Activated CD4-positive, alpha-beta memory T cell treated with anti-CD3 and anti-CD28 coated beads for 36 hours (primary cell): ENCODE results near the gene CCR3. TPM values are rescaled to one million over a fixed set of nuclear protein-coding genes. Genes with fewer than 3 reads are reported as not detected.
"Not testable (repeated sequence)": the region's sequence is repeated elsewhere in the genome, so short reads cannot be mapped to it uniquely, and the experiment has no call there.

ENCODE experiments used
- CTCF ChIA-PET: fragments of 350-600 bp; sonication (Branson Sonifier 250); formaldehyde crosslinking; loops from one replicate; lab custom pipeline; 2021; ENCODE audit warnings: antibody characterized with exemption, inconsistent platforms; lab: Charles Lee
- POLR2A ChIA-PET: fragments of 350-600 bp; sonication (Branson Sonifier 250); formaldehyde crosslinking; loops from one replicate; lab custom pipeline; 2021; ENCODE audit warnings: antibody characterized with exemption; lab: Charles Lee
- DNase-seq: peaks from one replicate; pipeline ENCODE4 v3.0.0-alpha.2; 2020
- H3K27ac Mint-ChIP-seq: one replicate; pipeline ENCODE4 v1.8.0; 2021; ENCODE audit warnings: mixed read lengths
- H3K27me3 Mint-ChIP-seq: one replicate; pipeline ENCODE4 v1.8.0; 2021; ENCODE audit warnings: mixed read lengths
- H3K36me3 Mint-ChIP-seq: one replicate; pipeline ENCODE4 v1.8.0; 2021; ENCODE audit warnings: mixed read lengths
- H3K4me1 Mint-ChIP-seq: one replicate; pipeline ENCODE4 v1.8.0; 2021; ENCODE audit warnings: low read depth, mixed read lengths
- H3K4me3 Mint-ChIP-seq: one replicate; pipeline ENCODE4 v1.8.0; 2021; ENCODE audit warnings: mild to moderate bottlenecking, mixed read lengths
- H3K9me3 Mint-ChIP-seq: one replicate; pipeline ENCODE4 v1.8.0; 2021; ENCODE audit warnings: mixed read lengths
- intact Hi-C: fragments of 100-400 bp; cut with micrococcal nuclease; formaldehyde crosslinking; loops from one replicate; pipeline ENCODE4 v1.15.1; 2023
- total RNA-seq, 2 experiments: library from RNA; stranded (reverse); gene quantifications; one replicate each; pipeline ENCODE4 v1.2.3, GENCODE V29; 2021

CCR3 gene
- total RNA-seq, 2 experiments from 2014 or later: not detected

DNA sequence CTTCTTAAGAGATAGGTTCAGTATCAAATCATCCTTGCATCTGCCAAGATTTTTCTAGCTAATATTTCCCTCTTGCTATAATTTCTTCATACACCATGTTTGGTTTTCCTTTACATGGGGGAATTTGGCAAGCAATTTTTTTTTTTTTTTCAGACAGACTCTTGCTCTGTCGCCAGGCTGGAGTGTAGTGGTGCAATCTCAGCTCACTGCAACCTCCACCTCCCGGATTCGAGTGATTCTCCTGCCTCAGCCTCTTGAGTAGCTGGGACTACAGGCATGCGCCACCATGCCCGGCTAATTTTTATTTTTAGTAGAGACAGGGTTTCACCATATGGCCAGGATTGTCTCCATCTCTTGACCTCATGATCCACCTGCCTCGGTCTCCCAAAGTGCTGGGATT, 34.7 kb upstream of the CCR3 start:
- H3K27ac Mint-ChIP-seq, H3K36me3 Mint-ChIP-seq, H3K4me3 Mint-ChIP-seq, H3K9me3 Mint-ChIP-seq, DNase-seq, H3K27me3 Mint-ChIP-seq: not testable (repeated sequence)
- ChIA-PET POLR2A (interaction anchor here (0.9 to 2.6 kb wide), 6 partner anchors 9 to 162 kb away, joined by 3 to 14 read pairs (median 5); partner anchors contain the start of gene CCR5), CTCF (interaction anchor here (0.6 to 3.9 kb wide), 20 partner anchors 10 to 344 kb away, joined by 3 to 19 read pairs (median 4); partner anchors contain the start of gene CCR5)
- H3K4me1 Mint-ChIP-seq: peaks cover 17% of the 10 kb centered on the region
- intact Hi-C loops: loop anchor here (5.0 kb wide), 1 partner anchor 60 kb away; no protein-coding TSS in a partner anchor

- H3K4me1 Mint-ChIP-seq: peaks cover 17% of the 10 kb centered on the region
- ChIA-PET CTCF (interaction anchor here (0.7 to 3.9 kb wide), 21 partner anchors 9 to 281 kb away, joined by 3 to 19 read pairs (median 4); partner anchors contain the start of gene CCR5), POLR2A (interaction anchor here (0.9 to 2.6 kb wide), 6 partner anchors 10 to 265 kb away, joined by 3 to 14 read pairs (median 4); partner anchors contain the start of genes CCR5 and CXCR6)
- intact Hi-C loops: loop anchor here (1.0 to 5.0 kb wide), 4 partner anchors 59 to 162 kb away; partner anchors contain the start of gene CCR5
- no peak within 1 kb of the TSS for H3K4me3 Mint-ChIP-seq
- H3K27ac Mint-ChIP-seq: peak within 1 kb of the TSS; percentile 64
- no peaks in the 10 kb centered on the region for H3K36me3 Mint-ChIP-seq
- DNase-seq: peak; percentile 81
- peaks cover 1% of the 10 kb centered on the region for H3K27me3 Mint-ChIP-seq
- H3K9me3 Mint-ChIP-seq: no peaks in the 10 kb centered on the region
Observed at GRCh38 chr3:46208167-46208704, 34.0 kb upstream of the CCR3 start, which contains the start of gene CCR1. Gene CCR1 (minus strand): TSS chr3:46208313. CDS start chr3:46204313, 4,000 bp downstream.

DNA sequence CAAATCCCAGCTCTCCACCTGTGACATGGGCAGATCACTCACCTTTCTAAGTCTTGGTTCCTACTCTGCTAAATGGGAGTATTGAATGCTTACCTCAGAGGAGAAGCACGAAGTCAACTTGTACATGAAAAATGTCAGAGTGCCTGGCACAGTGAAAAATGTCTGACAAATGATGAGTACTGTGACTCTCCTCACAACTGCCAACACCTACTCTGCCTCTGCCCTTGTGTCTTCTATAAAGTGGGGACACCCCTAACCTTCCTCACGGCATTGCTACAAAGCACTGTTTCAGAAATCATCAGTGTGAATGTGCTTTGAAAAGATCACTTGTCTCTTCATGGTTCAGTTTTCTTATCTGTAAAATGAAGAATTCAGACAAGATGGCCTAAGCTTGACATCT, 33.2 kb upstream of the CCR3 start:
- H3K9me3 Mint-ChIP-seq: no peaks in the 10 kb centered on the region
- intact Hi-C loops: loop anchor here (2.0 to 5.0 kb wide), 2 partner anchors 58 to 112 kb away; no protein-coding TSS in a partner anchor
- ChIA-PET CTCF (interaction anchor here (0.8 to 3.9 kb wide), 15 partner anchors 8 to 280 kb away, joined by 3 to 19 read pairs (median 5); partner anchors contain the start of gene CCR5), POLR2A (interaction anchor here (1.0 to 2.6 kb wide), 4 partner anchors 76 to 266 kb away, joined by 4 to 14 read pairs (median 4); partner anchors contain the start of genes CCR5 and CXCR6)
- H3K36me3 Mint-ChIP-seq: no peaks in the 10 kb centered on the region
- H3K27me3 Mint-ChIP-seq: peaks cover 1% of the 10 kb centered on the region
- H3K4me3 Mint-ChIP-seq: no peak overlapping the region
- no peak overlapping the region for H3K27ac Mint-ChIP-seq
- no peak for DNase-seq
- peaks cover 17% of the 10 kb centered on the region for H3K4me1 Mint-ChIP-seq

DNA sequence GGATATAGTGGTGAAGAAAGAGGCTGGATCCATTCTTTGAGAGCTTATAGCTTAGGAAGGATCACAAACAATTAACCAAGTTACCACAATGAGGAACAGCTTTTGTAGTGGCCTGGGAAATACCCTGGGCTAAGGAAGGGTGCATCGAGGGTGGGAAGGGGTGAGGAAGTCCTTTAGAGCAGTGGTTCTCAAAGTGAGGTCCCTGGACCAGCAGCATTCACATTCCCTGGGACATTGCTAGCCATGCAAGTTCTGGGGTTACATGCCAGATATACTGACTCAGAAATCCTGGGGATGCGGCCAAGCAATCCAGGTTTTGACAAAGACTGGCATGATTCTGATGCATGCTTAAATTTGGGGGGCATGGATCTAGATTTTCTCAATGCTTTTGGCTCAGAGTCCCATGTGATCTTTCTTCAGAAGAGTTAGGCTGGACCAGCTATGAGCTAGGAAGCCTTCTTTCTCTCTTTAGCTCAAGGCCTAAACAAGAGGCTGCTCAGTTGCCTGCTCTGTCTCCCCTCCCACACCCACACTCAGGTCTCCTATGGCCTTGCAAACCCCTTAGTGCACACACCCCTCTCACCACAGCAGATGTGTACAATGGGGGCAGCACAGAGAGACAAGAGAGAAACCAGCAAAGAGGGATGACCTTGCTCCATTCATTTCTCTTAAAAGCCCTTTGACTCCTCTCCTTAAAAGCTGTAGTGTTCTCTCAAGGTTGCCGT, 32.4 kb upstream of the CCR3 start:
- ChIA-PET POLR2A (no interaction called here), CTCF (interaction anchor here (0.7 to 3.9 kb wide), 6 partner anchors 67 to 168 kb away, joined by 3 to 19 read pairs (median 4); partner anchors contain the start of gene CCR5)
- intact Hi-C loops: loop anchor here (2.0 to 5.0 kb wide), 2 partner anchors 57 to 113 kb away; no protein-coding TSS in a partner anchor
- no peaks in the 10 kb centered on the region for H3K9me3 Mint-ChIP-seq
- H3K4me3 Mint-ChIP-seq: no peak overlapping the region
- H3K36me3 Mint-ChIP-seq: no peaks in the 10 kb centered on the region
- peaks cover 17% of the 10 kb centered on the region for H3K4me1 Mint-ChIP-seq
- no peak for DNase-seq
- H3K27me3 Mint-ChIP-seq: peaks cover 1% of the 10 kb centered on the region
- no peak overlapping the region for H3K27ac Mint-ChIP-seq

- H3K36me3 Mint-ChIP-seq: no peaks in the 10 kb centered on the region
- H3K27ac Mint-ChIP-seq: no peak overlapping the region
- DNase-seq: no peak
- no peaks in the 10 kb centered on the region for H3K9me3 Mint-ChIP-seq
- intact Hi-C loops: no loop called here
- no peak overlapping the region for H3K4me3 Mint-ChIP-seq
- POLR2A ChIA-PET: no interaction called here
- peaks cover 17% of the 10 kb centered on the region for H3K4me1 Mint-ChIP-seq
- CTCF ChIA-PET: no interaction called here
- H3K27me3 Mint-ChIP-seq: peaks cover 1% of the 10 kb centered on the region
Observed at GRCh38 chr3:46212101-46212500, 30.2 kb upstream of the CCR3 start.

- H3K27me3 Mint-ChIP-seq: peaks cover 1% of the 10 kb centered on the region
- DNase-seq: peak; percentile 20
- peaks cover 10% of the 10 kb centered on the region for H3K4me1 Mint-ChIP-seq
- no peaks in the 10 kb centered on the region for H3K36me3 Mint-ChIP-seq
- H3K9me3 Mint-ChIP-seq: no peaks in the 10 kb centered on the region
- H3K27ac Mint-ChIP-seq: no peak overlapping the region
- intact Hi-C loops: no loop called here
- ChIA-PET POLR2A (no interaction called here), CTCF (interaction anchor here (1.1 to 3.3 kb wide), 7 partner anchors 63 to 412 kb away, joined by 3 to 12 read pairs (median 4); no protein-coding TSS in a partner anchor)
- H3K4me3 Mint-ChIP-seq: no peak overlapping the region
Observed at GRCh38 chr3:46213201-46213600, 29.1 kb upstream of the CCR3 start.

GRCh38 chr3:46214751-46215352, 27.4 kb upstream of the CCR3 start:
- peak; percentile 41 for DNase-seq
- intact Hi-C loops: no loop called here
- POLR2A ChIA-PET: no interaction called here
- Mint-ChIP-seq H3K9me3 (peaks cover 7% of the 10 kb centered on the region), H3K4me1 (no peaks in the 10 kb centered on the region), H3K27ac (no peak overlapping the region), H3K36me3 (no peaks in the 10 kb centered on the region), H3K27me3 (no peaks in the 10 kb centered on the region), H3K4me3 (no peak overlapping the region)
- CTCF ChIA-PET: interaction anchor here (0.7 to 3.6 kb wide), 8 partner anchors 11 to 163 kb away, joined by 3 to 33 read pairs (median 4); partner anchors contain the start of genes CCR2 and CCR5

- H3K9me3 Mint-ChIP-seq: peaks cover 9% of the 10 kb centered on the region
- no peaks in the 10 kb centered on the region for H3K27me3 Mint-ChIP-seq
- intact Hi-C loops: no loop called here
- no peak overlapping the region for H3K27ac Mint-ChIP-seq
- ChIA-PET CTCF (interaction anchor here (0.7 to 3.6 kb wide), 6 partner anchors 8 to 162 kb away, joined by 3 to 33 read pairs (median 6); partner anchors contain the start of genes CCR1 and CCR5), POLR2A (no interaction called here)
- H3K4me3 Mint-ChIP-seq: no peak overlapping the region
- no peaks in the 10 kb centered on the region for H3K4me1 Mint-ChIP-seq
- DNase-seq: no peak
- no peaks in the 10 kb centered on the region for H3K36me3 Mint-ChIP-seq
Observed at GRCh38 chr3:46215810-46216414, 26.3 kb upstream of the CCR3 start.

GRCh38 chr3:46218196-46218709, 24.0 kb upstream of the CCR3 start:
- Mint-ChIP-seq H3K4me1 (no peaks in the 10 kb centered on the region), H3K27me3 (no peaks in the 10 kb centered on the region)
- POLR2A ChIA-PET: interaction anchor here (0.6 kb wide), 1 partner anchor 171 kb away, joined by 3 read pairs; no protein-coding TSS in a partner anchor

DNA sequence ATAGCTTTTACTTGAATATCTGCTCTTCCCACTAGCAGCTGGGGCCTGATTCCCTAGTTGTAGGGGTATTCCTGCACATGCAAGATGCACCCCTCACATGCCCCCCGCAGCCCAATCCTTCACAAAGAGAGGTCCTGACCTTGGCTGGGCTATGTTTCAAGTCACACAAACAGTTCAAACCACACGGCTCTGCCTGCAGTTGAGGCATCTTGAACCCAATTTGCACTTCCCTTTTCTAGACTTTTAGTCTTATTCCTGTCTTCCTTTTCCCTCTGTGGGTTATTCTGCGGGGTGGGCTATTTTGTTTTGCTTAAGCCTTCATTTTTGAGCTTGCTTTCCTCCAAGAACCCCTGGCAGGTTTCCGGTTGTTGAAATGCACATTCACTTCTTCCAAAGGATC, 20.9 kb upstream of the CCR3 start:
- Mint-ChIP-seq H3K36me3 (no peaks in the 10 kb centered on the region), H3K9me3 (peaks cover 12% of the 10 kb centered on the region), H3K27me3 (peaks cover under 1% of the 10 kb centered on the region), H3K27ac (no peak overlapping the region), H3K4me3 (no peak overlapping the region), H3K4me1 (no peaks in the 10 kb centered on the region)
- ChIA-PET CTCF (no interaction called here), POLR2A (no interaction called here)
- DNase-seq: no peak
- intact Hi-C loops: no loop called here

More at GRCh38 chr3:46218196-46218709, 24.0 kb upstream of the CCR3 start:
- no peak overlapping the region for H3K27ac Mint-ChIP-seq
- H3K36me3 Mint-ChIP-seq: no peaks in the 10 kb centered on the region
- H3K9me3 Mint-ChIP-seq: peaks cover 9% of the 10 kb centered on the region
- DNase-seq: no peak
- H3K4me3 Mint-ChIP-seq: no peak overlapping the region
- intact Hi-C loops: no loop called here
- CTCF ChIA-PET: interaction anchor here (0.6 to 3.6 kb wide), 2 partner anchors 152 to 769 kb away, joined by 6 to 33 read pairs; partner anchors contain the start of gene CCR5

- CTCF ChIA-PET: no interaction called here
Observed at GRCh38 chr3:46221938-46222337, 20.3 kb upstream of the CCR3 start.

More at GRCh38 chr3:46221938-46222337, 20.3 kb upstream of the CCR3 start:
- H3K4me3 Mint-ChIP-seq: no peak overlapping the region
- no peaks in the 10 kb centered on the region for H3K36me3 Mint-ChIP-seq
- H3K27me3 Mint-ChIP-seq: peaks cover 3% of the 10 kb centered on the region
- no peak overlapping the region for H3K27ac Mint-ChIP-seq
- POLR2A ChIA-PET: no interaction called here
- H3K9me3 Mint-ChIP-seq: peaks cover 14% of the 10 kb centered on the region
- no peak for DNase-seq
- intact Hi-C loops: no loop called here
- no peaks in the 10 kb centered on the region for H3K4me1 Mint-ChIP-seq
